Duodenal mucosa (tissue), 2 donors: ENCODE data around the gene DAPL1.

Source experiments
- H3K27ac ChIP-seq: one replicate; pipeline ENCODE4 v1.7.0; 2013; ENCODE audit warnings: low read depth, low read length
- H3K27me3 ChIP-seq, 2 donors: one replicate each; pipeline ENCODE4 v1.7.0; 2013; ENCODE audit warnings: low read length in 2 of 2, control low read depth in 1 of 2; ENCODE audit not compliant: insufficient read depth in 2 of 2, control insufficient read depth in 1 of 2
- H3K36me3 ChIP-seq, 2 donors: one replicate each; pipeline ENCODE4 v1.7.0; 2013; ENCODE audit warnings: low read length in 2 of 2, control low read depth in 1 of 2; ENCODE audit not compliant: insufficient read depth in 2 of 2, control insufficient read depth in 1 of 2
- H3K4me1 ChIP-seq, 2 donors: one replicate each; pipeline ENCODE4 v1.7.0; 2013; ENCODE audit warnings: low read length in 2 of 2, control low read depth in 1 of 2; ENCODE audit not compliant: insufficient read depth in 2 of 2, control insufficient read depth in 1 of 2
- H3K4me3 ChIP-seq, 2 donors: one replicate each; pipeline ENCODE4 v1.7.0; 2013; ENCODE audit warnings: low read length in 2 of 2, low read depth in 1 of 2
- H3K9ac ChIP-seq, 2 donors: one replicate each; pipeline ENCODE4 v1.7.0; 2013; ENCODE audit warnings: low read length in 2 of 2, low read depth in 1 of 2
- H3K9me3 ChIP-seq, 2 donors: one replicate each; pipeline ENCODE4 v1.7.0; 2013; ENCODE audit warnings: low read length in 2 of 2, control low read depth in 1 of 2; ENCODE audit not compliant: control insufficient read depth in 1 of 2

Gene DAPL1, protein sequence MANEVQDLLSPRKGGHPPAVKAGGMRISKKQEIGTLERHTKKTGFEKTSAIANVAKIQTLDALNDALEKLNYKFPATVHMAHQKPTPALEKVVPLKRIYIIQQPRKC

DNA sequence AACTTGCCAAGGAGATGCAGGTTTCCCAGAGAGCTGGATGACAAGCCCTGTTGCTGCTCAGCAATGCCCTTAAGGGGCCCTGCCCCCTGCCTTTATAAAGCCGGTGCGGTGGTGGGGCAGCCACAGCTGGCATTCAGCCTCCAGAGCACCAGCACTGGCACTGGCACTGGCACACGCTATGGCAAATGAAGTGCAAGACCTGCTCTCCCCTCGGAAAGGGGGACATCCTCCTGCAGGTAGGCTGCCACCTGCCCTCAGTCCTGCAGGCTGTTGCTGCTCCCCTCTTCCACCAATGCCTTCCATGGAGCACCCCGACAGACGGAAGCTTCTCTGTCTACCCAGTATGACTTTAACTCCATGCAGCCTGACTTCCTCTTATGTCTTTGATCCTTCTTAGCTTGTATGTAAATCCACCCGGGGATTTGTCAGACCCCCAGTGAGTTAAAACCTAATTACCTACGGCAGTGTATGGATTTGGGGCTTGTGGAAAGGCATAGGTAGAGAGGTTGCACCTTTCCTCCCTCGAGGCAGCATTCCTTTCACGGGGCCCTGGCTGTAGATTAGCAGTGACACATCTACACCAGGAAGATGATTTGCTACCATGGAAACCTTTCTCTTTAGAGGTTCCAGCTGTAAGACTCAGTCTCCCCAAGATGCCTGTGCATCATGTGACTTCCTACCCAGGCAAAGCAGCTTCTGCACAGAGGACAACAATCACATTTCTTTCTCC, at the start of gene DAPL1:
DAPL1 (plus strand) TSS at position 123 of the 730 bp plus-strand sequence; CDS start at position 179, 56 bp downstream.
- no peaks in the 10 kb centered on the region for H3K27me3 ChIP-seq
- no peak within 1 kb of the TSS for H3K27ac ChIP-seq
- H3K4me1 ChIP-seq, result peaks cover 3 to 4% of the 10 kb centered on the region in 2 donors
- H3K36me3 ChIP-seq, result no peaks in the 10 kb centered on the region
- no peaks in the 10 kb centered on the region for H3K9me3 ChIP-seq
- H3K9ac ChIP-seq, result no peak within 1 kb of the TSS
- H3K4me3 ChIP-seq, result peak within 1 kb of the TSS; percentile 53 to 58

DNA sequence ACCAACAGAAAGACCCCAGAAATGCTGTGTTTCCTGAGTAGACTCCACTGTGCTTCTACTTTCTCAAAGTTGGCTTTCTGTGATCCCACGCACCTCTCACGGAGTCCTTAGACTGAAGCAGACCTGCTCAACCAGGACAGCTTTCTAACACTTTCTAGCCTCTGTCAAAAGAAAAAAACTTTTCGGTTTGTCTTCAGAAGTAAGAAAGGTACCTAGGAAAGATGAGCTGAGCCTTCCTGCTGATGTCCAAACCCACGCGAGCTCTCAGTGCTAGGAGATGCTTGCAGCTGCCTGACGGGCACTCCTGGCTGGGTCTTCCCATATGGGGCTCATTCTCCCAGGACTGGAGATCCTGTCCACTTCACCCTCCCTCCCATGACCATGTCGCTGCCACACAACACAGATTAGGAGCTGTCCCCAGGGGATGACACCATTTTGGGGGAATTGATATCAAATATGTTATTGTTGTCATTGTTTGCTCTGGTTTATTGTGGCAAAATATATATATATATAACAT, 49.2 kb upstream of the DAPL1 start:
- Histone ChIP-seq H3K9me3 (no peaks in the 10 kb centered on the region), H3K9ac (no peak overlapping the region), H3K27ac (no peak overlapping the region), H3K4me3 (no peak overlapping the region), H3K27me3 (peaks cover 0 to 3% of the 10 kb centered on the region in 2 donors), H3K36me3 (no peaks in the 10 kb centered on the region), H3K4me1 (no peaks in the 10 kb centered on the region)

DNA sequence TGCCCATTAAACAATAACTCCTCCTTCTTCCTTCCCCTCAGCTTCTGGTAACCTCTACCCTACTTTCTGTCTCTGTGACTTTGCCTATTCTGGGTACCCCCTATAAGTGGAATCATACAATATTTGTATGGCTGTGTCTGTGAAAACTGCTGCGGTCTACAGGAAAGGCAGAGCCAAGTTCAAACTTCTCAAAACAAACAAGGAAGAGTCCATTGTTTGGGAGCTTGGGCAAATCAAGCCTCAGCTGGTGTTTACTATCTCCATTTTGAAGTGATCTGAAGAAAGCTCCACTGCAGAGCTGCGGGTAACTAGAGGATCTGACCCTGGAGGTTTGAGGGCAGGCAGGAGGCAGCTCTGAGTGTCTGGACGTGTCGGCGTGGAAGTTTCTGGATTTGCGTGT, 48.6 kb upstream of the DAPL1 start:
- Histone ChIP-seq H3K4me3 (no peak overlapping the region), H3K9ac (no peak overlapping the region), H3K36me3 (no peaks in the 10 kb centered on the region), H3K4me1 (no peaks in the 10 kb centered on the region), H3K27ac (no peak overlapping the region), H3K9me3 (no peaks in the 10 kb centered on the region), H3K27me3 (peaks cover 3% of the 10 kb centered on the region in 2 donors)

DNA sequence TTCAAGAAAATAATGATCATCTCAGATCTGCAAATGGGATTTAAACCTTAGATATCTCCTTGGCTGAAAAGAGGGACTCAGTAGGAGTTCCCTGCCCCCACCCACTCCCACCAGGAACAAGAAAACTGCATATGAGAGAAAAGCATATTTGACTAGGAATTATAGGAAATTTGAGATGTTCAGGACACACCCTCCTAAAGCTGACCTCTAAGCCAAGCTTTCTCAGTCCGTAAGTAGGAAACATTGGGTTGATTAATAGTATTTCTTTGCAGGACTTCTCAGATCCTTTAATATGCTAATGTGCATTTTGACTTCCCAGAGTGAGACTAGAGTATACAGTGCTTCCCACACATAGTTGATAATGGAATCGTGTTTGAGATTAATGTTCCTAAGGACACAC, 47.8 kb upstream of the DAPL1 start:
- Histone ChIP-seq H3K4me3 (no peak overlapping the region), H3K9me3 (no peaks in the 10 kb centered on the region), H3K4me1 (no peaks in the 10 kb centered on the region), H3K9ac (no peak overlapping the region), H3K36me3 (no peaks in the 10 kb centered on the region), H3K27me3 (peaks cover 3% of the 10 kb centered on the region in 2 donors), H3K27ac (no peak overlapping the region)

DNA sequence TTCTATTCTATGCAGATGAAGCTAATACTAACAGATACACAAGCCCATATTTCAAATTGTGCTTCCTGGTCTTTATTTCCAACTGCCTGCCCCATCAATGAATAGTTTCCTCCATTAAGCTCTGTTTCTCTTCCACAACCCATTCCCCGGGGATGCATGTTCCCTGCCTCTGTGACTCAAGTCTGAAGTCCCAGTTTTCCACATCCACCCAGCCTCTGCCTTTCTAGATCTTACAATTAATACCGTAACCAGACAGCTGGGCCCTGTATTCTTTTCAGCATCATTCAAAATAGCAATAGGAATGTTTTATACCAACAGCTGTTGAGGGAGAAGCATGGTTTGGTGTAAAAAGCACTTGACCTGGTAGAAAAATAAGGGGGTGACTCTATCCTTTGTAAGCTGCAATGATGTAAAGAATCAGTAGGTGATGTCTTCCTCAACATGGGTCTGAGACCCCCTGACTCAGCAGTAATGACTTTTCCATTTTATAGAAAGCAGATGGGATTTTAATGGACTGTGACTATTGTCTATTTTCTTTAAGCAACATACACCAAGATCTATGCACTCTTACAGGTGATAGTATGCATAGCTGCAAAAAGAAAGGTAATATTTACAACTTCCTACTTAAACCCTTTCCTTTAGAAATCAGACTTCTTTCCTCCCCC, 46.1 kb upstream of the DAPL1 start:
- H3K27ac ChIP-seq, result no peak overlapping the region
- H3K4me3 ChIP-seq, result no peak overlapping the region
- H3K9me3 ChIP-seq, result no peaks in the 10 kb centered on the region
- H3K36me3 ChIP-seq, result no peaks in the 10 kb centered on the region
- H3K27me3 ChIP-seq, result peaks cover 3 to 5% of the 10 kb centered on the region in 2 donors
- H3K4me1 ChIP-seq, result peaks cover 4 to 6% of the 10 kb centered on the region in 2 donors
- H3K9ac ChIP-seq, result no peak overlapping the region

DNA sequence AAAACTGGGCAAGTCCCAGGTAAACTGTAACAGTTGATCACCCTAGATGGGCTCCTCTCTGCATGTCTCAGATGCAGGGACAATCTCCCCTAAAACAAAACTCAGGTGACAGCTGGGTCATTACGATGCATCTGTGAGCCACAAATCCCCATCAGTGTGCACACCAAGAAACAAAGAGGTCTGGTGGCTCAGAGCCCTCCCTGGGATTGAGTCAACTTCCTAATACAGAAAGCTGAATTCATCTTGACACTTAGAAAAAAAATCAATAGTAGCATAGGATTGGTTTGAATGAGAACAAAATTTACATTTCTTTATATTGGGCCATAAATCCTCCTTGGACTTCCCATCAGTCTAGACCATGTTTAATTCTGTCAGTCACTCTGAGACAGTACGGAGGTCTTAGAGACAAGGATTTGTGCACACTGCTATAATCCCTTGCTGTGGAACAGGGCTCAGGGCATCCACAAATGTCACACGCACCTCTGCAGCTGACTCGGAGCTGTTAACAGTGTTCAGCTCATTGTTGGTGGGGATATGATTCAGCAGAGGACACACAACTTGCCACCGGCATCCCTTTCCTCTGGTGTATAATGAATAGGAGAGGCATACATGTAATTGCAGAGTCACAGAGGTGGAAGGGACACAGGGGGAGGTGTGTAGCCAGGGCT, 44.5 kb upstream of the DAPL1 start:
- no peaks in the 10 kb centered on the region for H3K36me3 ChIP-seq
- H3K4me3 ChIP-seq, result no peak overlapping the region
- no peak overlapping the region for H3K27ac ChIP-seq
- no peak overlapping the region for H3K9ac ChIP-seq
- no peaks in the 10 kb centered on the region for H3K9me3 ChIP-seq
- H3K27me3 ChIP-seq, result peaks cover 3 to 5% of the 10 kb centered on the region in 2 donors
- peaks cover 4 to 6% of the 10 kb centered on the region in 2 donors for H3K4me1 ChIP-seq

DNA sequence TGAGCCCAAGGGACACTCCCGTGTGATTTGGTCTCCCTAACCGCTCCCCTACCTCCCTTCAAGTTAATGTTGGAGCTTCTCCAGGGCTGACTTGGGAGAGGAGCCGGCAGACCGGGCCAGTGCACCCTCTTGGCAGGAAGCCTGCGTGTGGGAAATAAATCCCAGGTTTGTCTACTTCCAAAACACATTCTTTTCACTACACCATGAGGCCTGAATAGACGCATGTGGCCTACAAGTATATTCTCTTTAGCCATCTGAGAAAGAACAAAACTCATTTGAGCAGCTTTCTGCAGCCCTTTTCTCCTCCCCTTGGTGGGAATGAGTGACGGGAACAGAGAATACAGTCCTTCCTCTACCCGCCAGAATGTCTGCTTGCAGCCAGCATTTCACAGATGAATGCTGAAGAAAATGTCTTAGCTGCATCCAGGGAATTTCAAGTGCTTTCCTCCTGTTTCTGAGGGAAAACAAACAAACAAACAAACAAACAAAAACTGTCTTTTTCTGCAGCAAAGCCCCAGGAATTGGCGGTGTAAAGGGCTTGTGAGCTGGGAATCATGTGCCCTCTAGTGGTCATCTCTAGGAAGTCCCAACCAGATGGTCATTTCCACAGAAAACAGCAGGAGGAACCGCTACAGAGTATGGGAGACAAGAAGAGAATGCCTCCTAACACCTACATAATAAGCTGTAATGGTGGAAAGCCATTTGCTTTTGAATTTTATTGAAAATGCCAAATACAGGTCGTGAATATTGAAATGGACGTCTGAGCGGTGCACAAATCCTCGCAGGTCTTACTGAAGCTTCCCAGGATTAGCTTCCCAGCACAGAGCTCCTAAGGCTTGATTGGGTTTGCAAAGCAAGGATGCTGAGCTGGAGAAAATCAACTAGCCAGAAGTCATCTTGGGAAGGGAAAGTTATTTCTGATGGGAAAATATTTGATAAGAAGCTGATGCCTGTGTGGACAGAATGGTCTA, 41.2 kb upstream of the DAPL1 start:
- peak overlapping the region; percentile 43 to 60 for H3K4me3 ChIP-seq
- peaks cover 0 to 2% of the 10 kb centered on the region in 2 donors for H3K9me3 ChIP-seq
- no peaks in the 10 kb centered on the region for H3K36me3 ChIP-seq
- peak overlapping the region in 1 of 2 donors; percentile 39 for H3K9ac ChIP-seq
- peaks cover 4 to 6% of the 10 kb centered on the region in 2 donors for H3K4me1 ChIP-seq
- H3K27ac ChIP-seq, result no peak overlapping the region
- H3K27me3 ChIP-seq, result peaks cover 3 to 5% of the 10 kb centered on the region in 2 donors

DNA sequence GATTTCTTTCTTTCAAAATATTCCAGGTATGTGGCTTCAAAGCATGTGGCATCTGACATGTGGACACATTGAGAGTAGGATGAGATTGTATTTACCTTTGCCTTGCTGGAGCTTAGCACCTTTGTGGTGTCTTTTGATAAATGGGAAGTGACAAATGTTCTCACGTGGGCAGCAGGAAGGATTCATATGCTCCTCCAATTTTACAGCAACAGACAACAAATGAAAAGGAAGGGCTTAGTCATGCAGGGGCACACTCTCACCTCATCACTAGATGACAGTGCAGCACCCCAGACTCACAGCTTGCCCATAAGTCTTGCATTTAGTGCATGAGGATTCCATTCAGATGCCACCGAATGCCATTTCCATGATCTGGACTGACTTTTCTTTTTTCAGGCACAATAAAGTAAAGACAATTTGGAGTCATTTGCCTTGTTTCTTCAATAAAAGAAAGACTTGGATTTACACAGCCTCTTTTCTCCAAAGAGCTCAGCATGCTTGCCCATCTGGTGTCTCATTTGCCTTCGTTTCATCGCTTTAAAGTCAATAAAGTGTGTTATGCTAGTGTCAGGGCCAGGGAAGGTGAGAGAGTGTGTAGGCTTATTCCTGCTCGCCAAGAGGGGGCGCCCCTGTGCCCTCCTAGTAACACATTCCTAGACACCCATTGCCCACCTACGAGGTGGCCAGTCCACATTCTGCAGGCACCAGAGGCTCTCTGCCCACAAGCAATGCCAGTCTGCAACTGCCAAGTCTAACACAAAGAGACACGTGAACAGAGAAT, 39.6 kb upstream of the DAPL1 start:
- Histone ChIP-seq H3K9me3 (peaks cover 0 to 3% of the 10 kb centered on the region in 2 donors), H3K27me3 (peaks cover 3 to 5% of the 10 kb centered on the region in 2 donors), H3K4me1 (peaks cover 4 to 6% of the 10 kb centered on the region in 2 donors), H3K9ac (no peak overlapping the region), H3K27ac (no peak overlapping the region), H3K4me3 (no peak overlapping the region), H3K36me3 (no peaks in the 10 kb centered on the region)

DNA sequence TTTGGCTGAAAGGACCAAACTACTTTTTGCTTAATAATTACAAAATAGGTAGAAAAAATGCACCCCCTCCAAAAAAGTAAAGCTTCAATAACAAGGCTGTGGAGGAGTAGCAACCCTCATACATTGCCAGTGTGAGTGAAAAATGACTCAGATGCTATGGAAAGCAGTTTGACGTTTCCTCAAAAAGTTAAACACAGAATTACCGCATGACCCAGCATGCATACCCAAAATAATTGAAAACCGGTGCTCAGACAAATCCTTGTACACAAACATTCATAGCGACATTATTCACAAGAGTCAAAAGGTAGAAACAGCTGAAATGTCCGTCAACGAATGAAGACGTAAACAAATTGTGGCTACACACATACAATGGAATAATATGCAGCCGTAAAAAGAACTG, 38.8 kb upstream of the DAPL1 start:
- no peak overlapping the region for H3K27ac ChIP-seq
- H3K9me3 ChIP-seq, result peaks cover 0 to 3% of the 10 kb centered on the region in 2 donors
- H3K4me1 ChIP-seq, result peaks cover 4 to 6% of the 10 kb centered on the region in 2 donors
- H3K27me3 ChIP-seq, result peaks cover 0 to 3% of the 10 kb centered on the region in 2 donors
- no peak overlapping the region for H3K4me3 ChIP-seq
- H3K9ac ChIP-seq, result no peak overlapping the region
- H3K36me3 ChIP-seq, result no peaks in the 10 kb centered on the region
